AG08395 (cell line): ENCODE data around the gene SYT4.
"Not testable (repeated sequence)": the region's sequence is repeated elsewhere in the genome, so short reads cannot be mapped to it uniquely, and the experiment has no call there.

ENCODE experiments used
- DNase-seq: peaks from one replicate; pipeline ENCODE4 v3.0.0; 2012; ENCODE audit warnings: mixed read lengths, low spot score

SYT4 gene

GRCh38 chr18:43277164-43277600, at the start of gene SYT4:
SYT4 (minus strand) TSS chr18:43277490; CDS start chr18:43277281, 209 bp downstream.
- DNase-seq, result peak; percentile 46

- no peak for DNase-seq
These were observed 44.8 kb upstream of the SYT4 start for GRCh38 chr18:43322132-43322531.

GRCh38 chr18:43314941-43315340, 37.7 kb upstream of the SYT4 start:
- DNase-seq, result peak; percentile 3

DNA sequence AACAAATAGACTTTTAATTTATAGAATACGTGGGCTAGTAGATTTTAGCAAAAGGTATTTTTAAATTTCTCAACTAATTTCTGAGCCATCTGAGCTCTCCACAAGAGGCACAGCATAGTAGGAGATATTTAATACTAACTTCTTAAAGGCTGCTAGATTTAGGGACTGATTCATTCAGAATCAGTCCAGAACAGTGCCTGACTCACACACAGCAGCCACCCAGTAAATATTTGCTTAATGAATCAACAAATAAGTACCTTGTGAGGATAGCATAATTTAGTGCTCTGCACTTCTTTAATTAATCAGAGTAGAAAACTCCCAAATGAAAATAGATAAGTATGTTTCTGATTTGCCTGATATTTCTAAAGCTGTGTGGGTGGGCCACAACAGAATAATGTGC, 35.6 kb upstream of the SYT4 start:
- peak; percentile 2 for DNase-seq

DNA sequence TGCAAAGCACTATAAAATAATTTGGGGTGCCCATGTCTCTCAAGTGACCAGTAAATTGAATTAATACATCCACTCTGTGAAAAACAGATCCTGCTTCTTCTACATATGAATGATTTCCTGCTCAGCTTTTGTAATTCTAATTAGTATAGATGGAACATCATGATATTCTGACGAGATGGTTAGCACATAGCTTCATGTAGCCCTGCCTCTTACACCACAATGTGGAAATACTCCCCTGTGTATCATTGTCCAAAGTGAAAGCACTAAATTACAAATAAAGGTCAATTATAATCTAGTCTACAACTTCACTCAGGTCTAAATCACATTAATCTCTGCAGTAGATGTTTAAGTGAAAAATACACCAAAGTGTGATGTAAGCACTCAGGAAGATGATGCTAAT, 32.9 kb upstream of the SYT4 start:
- DNase-seq, result no peak

- no peak for DNase-seq
These were observed 26.1 kb upstream of the SYT4 start for GRCh38 chr18:43303376-43303775.

DNA sequence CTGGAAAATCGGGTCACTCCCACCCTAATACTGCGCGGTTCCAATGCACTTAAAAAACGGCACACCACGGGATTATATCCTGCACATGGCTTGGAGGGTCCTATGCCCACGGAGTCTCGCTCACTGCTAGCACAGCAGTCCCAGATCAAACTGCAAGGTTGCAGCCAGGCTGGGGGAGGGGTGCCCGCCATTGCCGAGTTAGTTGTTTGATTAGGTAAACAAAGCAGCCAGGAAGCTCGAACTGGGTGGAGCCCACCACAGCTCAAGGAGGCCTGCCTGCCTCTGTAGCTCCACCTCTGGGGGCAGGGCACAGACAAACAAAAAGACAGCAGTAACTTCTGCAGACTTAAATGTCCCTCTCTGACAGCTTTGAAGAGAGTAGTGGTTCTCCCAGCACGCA, 8.9 kb upstream of the SYT4 start:
- DNase-seq, result not testable (repeated sequence)

DNA sequence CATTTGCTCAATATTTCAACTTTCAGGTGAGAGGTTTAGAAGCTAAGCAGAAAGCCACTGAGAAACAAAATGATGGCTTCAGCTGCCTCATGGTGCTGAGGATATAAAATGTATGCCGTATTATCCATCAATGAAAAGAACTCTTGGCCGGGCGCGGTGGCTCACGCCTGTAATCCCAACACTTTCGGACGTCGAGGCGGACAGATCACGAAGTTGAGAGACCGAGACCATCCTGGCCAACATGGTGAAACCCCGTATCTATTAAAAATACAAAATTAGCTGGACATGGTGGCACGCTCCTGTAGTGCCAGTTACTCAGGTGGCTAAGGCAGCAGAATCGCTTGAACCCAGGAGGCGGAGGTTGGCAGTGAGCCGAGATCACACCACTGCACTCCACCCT, 6.0 kb upstream of the SYT4 start:
- DNase-seq, result no peak

DNA sequence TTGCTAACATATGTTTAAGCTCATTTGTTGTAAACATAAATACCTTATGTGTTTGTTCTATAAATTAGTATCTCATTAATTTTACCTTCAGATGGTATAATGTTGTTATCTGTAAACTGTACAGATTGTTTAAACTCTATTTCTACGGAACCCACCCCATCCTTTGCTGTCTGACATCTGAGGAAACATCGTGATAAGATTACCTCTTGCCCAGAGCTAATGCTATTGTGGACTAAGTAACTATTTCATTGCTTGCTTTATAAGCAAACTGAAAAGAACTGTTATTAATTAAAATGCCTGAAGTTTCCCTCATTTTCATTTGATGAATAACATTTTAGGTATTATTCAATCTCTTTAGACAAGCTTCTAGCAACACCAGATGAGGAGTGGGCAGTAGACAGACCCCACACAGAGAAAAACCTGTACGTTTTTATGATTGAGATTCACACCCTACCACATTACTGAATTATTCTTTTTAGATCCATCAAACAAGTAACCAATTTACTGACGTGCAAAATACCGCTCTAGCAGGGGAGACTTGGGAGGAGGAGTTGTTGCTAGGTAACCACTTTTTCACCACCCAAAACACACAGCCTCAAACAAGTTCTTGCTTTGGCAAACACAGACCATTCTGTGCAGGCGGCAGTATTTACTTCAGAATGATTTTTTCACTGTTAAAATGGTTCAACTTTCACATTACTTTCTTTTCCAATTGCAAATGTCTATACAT, 1.9 kb upstream of the SYT4 start:
- DNase-seq, result no peak

- no peak for DNase-seq
These were observed 1.1 kb upstream of the SYT4 start for GRCh38 chr18:43278355-43278754.

- no peak for DNase-seq
These were observed 799 bp downstream of the SYT4 start for GRCh38 chr18:43276491-43276890.

GRCh38 chr18:43275546-43275945, 1.7 kb downstream of the SYT4 start:
- DNase-seq, result no peak

DNA sequence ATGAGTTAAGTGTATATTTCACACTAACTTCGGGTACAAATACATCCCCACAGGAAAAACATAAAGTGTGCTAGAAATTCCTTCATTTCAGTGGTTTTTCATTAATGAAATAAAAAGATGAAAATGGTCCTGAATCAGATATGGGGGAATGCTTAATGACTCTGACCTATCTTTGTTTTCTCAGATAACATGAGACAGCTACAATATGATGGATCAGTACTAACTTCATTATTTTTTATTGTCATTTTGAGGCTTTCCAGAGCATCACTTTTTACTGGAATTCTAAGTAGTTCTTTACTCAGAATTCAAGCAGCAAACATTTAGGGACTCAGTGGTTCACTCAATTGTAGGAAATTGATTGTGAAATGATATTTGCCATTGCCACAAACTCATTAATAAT, 2.8 kb downstream of the SYT4 start:
- DNase-seq, result no peak

- peak; percentile 34 for DNase-seq
These were observed 5.5 kb downstream of the SYT4 start for GRCh38 chr18:43271593-43272432.

GRCh38 chr18:43267818-43268217, 9.5 kb downstream of the SYT4 start:
- DNase-seq, result no peak

DNA sequence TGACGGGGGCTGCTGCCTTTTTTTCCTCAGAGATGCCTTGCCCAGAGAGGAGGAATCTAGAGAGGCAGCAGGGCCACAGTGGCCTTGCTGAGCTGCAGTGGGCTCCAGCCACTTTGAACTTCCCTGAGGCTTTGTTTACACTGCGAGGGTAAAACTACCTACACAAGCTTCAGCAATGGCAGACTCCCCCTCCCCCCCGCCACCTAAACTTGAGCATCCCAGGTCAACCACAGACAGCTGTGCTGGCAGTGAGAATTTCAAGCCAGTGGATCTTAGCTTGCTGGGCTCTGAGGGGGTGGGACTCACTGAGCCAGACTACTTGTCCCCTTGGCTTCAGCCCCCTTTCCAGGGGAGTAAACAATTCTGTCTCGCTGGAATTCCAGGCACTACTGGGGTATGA, 11.8 kb downstream of the SYT4 start:
- DNase-seq, result no peak

DNA sequence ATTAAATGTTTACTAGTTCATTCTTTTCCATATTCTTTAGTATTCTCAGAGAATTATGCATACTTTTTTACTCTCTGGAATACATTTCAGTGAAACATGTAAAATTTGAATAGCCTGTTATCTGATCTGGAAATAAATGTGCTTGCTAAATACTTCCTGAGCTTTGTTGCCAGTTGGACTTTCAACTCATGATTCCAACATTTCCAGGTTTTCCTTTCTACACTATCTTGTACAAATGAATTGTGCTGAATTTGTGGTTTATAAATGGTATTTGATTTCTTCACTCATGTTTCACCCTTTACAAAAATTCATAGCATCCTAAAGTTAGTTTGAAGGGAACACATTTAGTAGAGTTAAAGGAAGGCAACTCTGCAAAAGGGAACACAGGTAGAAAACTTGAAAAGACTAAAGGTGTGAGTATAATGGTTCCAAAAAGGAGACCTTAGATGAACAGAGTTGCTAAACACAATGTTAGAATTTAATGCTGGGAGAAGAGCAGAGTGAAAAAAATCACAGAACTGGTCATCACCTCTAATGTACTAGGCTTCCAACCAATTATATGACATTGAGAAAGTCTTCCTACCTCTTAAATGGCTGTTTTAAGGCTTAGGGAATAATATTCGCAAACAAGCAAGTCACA, 28.6 kb downstream of the SYT4 start:
- DNase-seq, result no peak

DNA sequence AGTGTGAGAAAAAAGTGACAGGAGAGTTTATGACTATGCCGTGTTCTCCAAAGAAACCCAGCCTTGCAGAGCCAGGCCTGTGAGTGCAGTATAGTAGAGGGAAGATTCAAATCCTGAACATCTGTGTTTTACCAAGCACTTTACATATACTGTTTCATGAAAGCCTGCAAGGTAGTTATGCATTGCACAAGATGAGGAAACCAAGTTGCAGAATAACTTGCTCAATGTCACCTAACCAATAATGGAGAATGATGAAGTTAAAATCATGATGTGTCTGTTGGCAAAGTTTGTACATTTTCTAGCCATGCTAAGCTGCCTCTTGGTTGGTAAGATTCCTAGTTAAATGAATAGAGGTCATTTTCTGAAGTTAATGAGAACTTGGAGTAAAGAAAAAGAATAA, 29.3 kb downstream of the SYT4 start:
- no peak for DNase-seq

DNA sequence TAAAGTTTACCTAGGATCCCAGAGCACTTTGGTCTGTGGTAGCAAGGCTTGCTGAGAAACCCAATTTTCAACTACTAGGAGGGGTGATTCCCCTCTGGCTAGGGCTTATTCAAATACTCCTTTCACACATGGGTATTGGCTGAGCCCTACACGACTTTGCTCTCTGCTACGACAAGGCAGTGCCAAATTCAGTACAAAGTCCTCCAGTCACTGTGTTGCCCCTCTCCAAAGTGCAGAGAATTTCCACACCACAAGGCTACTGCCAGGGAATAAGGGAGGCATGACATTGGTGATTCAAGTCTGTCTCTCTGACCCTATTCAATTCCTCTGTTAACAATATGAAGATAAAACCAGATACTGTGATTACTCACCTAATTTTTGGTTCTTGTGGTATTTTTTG, 38.9 kb downstream of the SYT4 start:
- no peak for DNase-seq

GRCh38 chr18:43236921-43237320, 40.4 kb downstream of the SYT4 start:
- no peak for DNase-seq

- no peak for DNase-seq
These were observed 42.4 kb downstream of the SYT4 start for GRCh38 chr18:43234889-43235288.

DNA sequence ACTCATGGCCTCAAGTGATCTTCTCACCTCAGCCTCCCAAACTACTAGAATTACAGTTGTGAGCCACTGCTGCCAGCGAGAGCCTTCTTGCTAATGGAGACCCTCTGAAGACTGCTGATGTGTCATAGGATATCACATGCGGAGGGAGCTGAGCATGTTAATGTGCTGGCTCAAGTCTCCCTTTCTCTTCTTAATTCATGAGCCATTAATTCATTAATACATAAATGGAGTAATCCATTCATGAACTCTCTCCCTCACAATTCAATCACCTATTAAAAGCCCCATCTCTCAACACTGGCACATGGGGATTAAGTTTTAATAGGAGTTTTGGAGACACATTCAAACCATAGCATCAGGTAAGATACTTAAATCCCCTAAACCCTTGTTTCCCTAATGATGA, 54.8 kb downstream of the SYT4 start:
- DNase-seq, result no peak

- no peak for DNase-seq
These were observed 56.6 kb downstream of the SYT4 start for GRCh38 chr18:43220691-43221090.
